ENCODE measurements around the gene SOAT2.

Gene SOAT2

GRCh38 chr12:53102883-53103807, at the start of gene SOAT2:
Gene SOAT2 (plus strand): TSS chr12:53103486. CDS start chr12:53103578, 92 bp downstream.
- peak; percentile 63 for DNase-seq

GRCh38 chr12:53054112-53054878, 49.0 kb upstream of the SOAT2 start:
- peak; percentile 96 for DNase-seq

GRCh38 chr12:53055471-53056266, 47.6 kb upstream of the SOAT2 start:
- no peak for DNase-seq

GRCh38 chr12:53056296-53056695, 47.0 kb upstream of the SOAT2 start:
- DNase-seq = no peak

- DNase-seq = no peak
Observed at GRCh38 chr12:53056901-53057300, 46.4 kb upstream of the SOAT2 start.

GRCh38 chr12:53057816-53058500, 45.3 kb upstream of the SOAT2 start:
- no peak for DNase-seq

GRCh38 chr12:53058674-53059433, 44.4 kb upstream of the SOAT2 start:
- no peak for DNase-seq

GRCh38 chr12:53059434-53060063, 43.7 kb upstream of the SOAT2 start:
- DNase-seq = no peak

GRCh38 chr12:53060064-53060720, 43.1 kb upstream of the SOAT2 start:
- no peak for DNase-seq

- DNase-seq = no peak
Observed at GRCh38 chr12:53060721-53061276, 42.5 kb upstream of the SOAT2 start.

GRCh38 chr12:53061404-53062010, 41.8 kb upstream of the SOAT2 start:
- DNase-seq = no peak

GRCh38 chr12:53062011-53062961, 41.0 kb upstream of the SOAT2 start:
- no peak for DNase-seq

GRCh38 chr12:53062977-53063707, 40.1 kb upstream of the SOAT2 start:
- DNase-seq = no peak

GRCh38 chr12:53063708-53064612, 39.3 kb upstream of the SOAT2 start:
- no peak for DNase-seq

GRCh38 chr12:53064613-53065436, 38.5 kb upstream of the SOAT2 start:
- DNase-seq = no peak

GRCh38 chr12:53065470-53065869, 37.8 kb upstream of the SOAT2 start:
- no peak for DNase-seq
